Vagina (tissue), 2 donors: Measurements from ENCODE around the gene ZXDB. TPM values are rescaled to one million over a fixed set of nuclear protein-coding genes. Genes with fewer than 3 reads are reported as not detected.
"Not testable (repeated sequence)": the region's sequence is repeated elsewhere in the genome, so short reads cannot be mapped to it uniquely, and the experiment has no call there.

Experiments used
- DNase-seq, 2 donors: peaks; one replicate each; pipeline ENCODE4 v3.0.0-alpha.2; 2017; ENCODE audit errors: extremely low spot score in 2 of 2
- H3K27ac ChIP-seq: fragments of 200-600 bp; sonication (generic); one replicate; pipeline ENCODE4 v1.5.1; 2019
- H3K27me3 ChIP-seq: fragments of 200-600 bp; sonication (generic); one replicate; pipeline ENCODE4 v1.5.1; 2019
- H3K36me3 ChIP-seq, 2 donors: fragments of 200-600 bp; sonication (generic); one replicate each; pipeline ENCODE4 v1.5.1; 2017 to 2019
- H3K4me1 ChIP-seq: fragments of 200-600 bp; sonication (generic); one replicate; pipeline ENCODE4 v1.5.1; 2019
- H3K4me3 ChIP-seq, 2 donors: fragments of 200-600 bp; sonication (generic); 1 replicate in 1 of 2; 2 replicates in 1 of 2; pipeline ENCODE4 v1.5.1; 2016 to 2019
- H3K9me3 ChIP-seq: fragments of 200-600 bp; sonication (generic); one replicate; pipeline ENCODE4 v1.5.1; 2019
- CTCF ChIP-seq, 3 experiments: fragments of 450-650 bp in 2 of 3; fragments of 200-600 bp in 1 of 3; sonication (generic) in 1 of 3; IDR thresholded peaks; one replicate each; pipeline ENCODE4 v1.5.1; 2017 to 2019; ENCODE audit warnings: antibody characterized with exemption in 3 of 3, mild to moderate bottlenecking in 2 of 3, moderate library complexity in 2 of 3
- POLR2A ChIP-seq, 2 donors: fragments of 450-650 bp; IDR thresholded peaks; one replicate each; pipeline ENCODE4 v1.6.1; 2017; ENCODE audit warnings: antibody characterized with exemption in 2 of 2, mild to moderate bottlenecking in 2 of 2, moderate library complexity in 2 of 2
- POLR2AphosphoS5 ChIP-seq, 2 donors: sonication (generic); formaldehyde crosslinking; IDR thresholded peaks; one replicate each; pipeline ENCODE4 v1.9.0; 2017; ENCODE audit warnings: antibody characterized with exemption in 2 of 2, mild to moderate bottlenecking in 2 of 2, low read depth in 1 of 2; ENCODE audit not compliant: insufficient read depth in 1 of 2
- intact Hi-C: fragments of 100-400 bp; cut with DNase I; formaldehyde crosslinking; loops from one replicate; pipeline ENCODE4 v1.15.1; 2023
- total RNA-seq: library from RNA; depleted of rRNA; stranded (reverse); fragments of >200 nt; gene quantifications from one replicate; pipeline ENCODE4 v1.2.3, GENCODE V29; 2016

ZXDB gene
- 9.1 TPM for total RNA-seq

DNA sequence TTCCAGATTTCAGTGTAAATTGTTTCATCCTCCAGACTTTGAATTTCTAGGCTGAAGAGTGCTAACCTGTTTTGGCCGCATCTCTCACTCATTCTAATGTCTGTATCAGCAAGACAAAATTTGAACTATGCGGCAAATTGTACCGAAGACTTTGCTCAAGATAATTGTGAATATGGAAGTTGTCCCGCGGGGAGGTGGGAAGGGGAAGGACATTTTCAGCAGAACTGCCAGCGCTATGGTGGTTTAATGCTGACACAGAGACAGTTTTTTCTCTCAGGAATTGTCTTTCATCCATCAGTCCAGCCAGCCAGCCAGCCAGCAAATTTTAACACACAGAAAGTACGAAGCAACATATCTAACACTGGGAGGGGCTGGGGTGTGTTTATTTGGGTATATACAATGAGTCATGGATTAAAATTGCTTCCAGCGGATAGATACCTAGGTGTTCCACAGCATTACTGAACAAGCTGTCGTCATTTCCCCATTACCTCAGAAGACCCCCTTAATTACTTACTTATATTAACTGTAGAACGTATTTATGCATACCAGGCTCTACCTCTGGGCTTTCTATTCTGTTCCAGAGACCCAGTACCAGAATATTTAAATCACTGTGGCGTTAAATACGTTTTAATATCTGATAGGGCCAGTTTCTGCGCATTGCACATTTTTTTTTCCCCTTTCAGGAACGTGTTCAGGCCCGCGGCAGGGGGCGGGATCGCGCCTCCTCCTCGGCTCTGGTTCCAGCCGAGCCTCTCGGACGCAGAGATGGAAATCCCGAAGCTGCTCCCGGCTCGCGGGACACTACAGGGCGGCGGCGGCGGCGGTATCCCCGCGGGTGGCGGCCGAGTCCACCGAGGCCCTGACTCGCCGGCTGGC lies at the start of gene ZXDB:
Gene ZXDB (plus strand): TSS at position 728 of the 876 bp plus-strand sequence. CDS start 38 bp downstream, at position 766.
- DNase-seq, H3K9me3 ChIP-seq, H3K27me3 ChIP-seq, H3K36me3 ChIP-seq: not testable (repeated sequence)
- intact Hi-C loops, result loop anchor here (10.0 kb wide), 1 partner anchor 323 kb away; the partner anchor contains the start of gene ZXDA
- H3K27ac ChIP-seq, result peak within 1 kb of the TSS; percentile 90
- peaks cover 12% of the 10 kb centered on the region for H3K4me1 ChIP-seq
- H3K4me3 ChIP-seq, result peak within 1 kb of the TSS; percentile 45 to 53

DNA sequence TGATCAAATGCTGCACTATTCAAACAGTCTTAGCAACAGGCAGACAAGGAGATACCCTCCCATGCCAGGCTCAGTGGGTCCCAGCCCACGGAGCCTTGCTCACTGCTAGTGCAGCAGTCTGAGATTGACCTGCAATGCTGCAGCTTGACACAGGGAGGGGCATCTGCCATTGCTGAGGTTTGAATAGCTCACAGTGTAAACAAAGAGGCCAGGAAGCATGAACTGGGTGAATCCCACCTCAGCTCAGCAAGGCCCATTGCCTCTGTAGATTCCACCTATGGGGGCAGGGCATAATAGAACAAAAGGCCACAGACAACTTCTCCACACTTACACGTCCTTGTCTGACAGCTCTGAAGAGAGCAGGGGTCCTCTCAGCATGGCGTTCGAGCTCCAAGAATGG lies 26.6 kb upstream of the ZXDB start:
- DNase-seq, result no peak
- Histone ChIP-seq H3K27ac (no peak overlapping the region), H3K27me3 (no peaks in the 10 kb centered on the region), H3K9me3 (no peaks in the 10 kb centered on the region), H3K36me3 (no peaks in the 10 kb centered on the region), H3K4me3 (no peak overlapping the region), H3K4me1 (no peaks in the 10 kb centered on the region)
- no peak for TF ChIP-seq CTCF (IDR thresholded peaks at IDR 0.05)
- no peak for TF ChIP-seq POLR2A (IDR thresholded peaks at IDR 0.05)
- TF ChIP-seq POLR2AphosphoS5 (IDR thresholded peaks at IDR 0.05; ENCODE audit: insufficient read depth in 1 of 2, low read depth in 1 of 2), result no peak
- intact Hi-C loops, result no loop called here

DNA sequence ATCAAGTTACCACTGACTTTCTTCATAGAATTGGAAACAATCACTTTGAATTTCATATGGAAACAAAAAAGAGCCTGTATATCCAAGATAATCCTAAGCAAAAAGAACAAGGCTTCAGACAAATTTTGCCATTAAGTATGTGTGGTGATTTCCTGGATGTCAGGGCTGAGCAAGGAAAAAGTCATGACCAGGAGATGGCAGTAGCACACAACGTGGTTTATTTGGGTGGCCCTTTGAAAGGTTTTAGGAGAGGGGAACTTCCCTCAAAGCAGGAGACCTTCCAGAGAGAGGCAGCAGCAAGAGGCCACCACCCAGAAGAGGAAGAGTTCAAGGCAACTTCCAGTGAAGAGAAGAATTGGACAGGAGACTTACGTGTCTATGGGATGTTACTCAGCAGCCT lies 18.1 kb upstream of the ZXDB start:
- Histone ChIP-seq H3K4me3 (no peak overlapping the region), H3K27ac (no peak overlapping the region), H3K9me3 (no peaks in the 10 kb centered on the region), H3K27me3 (no peaks in the 10 kb centered on the region), H3K4me1 (no peaks in the 10 kb centered on the region), H3K36me3 (no peaks in the 10 kb centered on the region)
- intact Hi-C loops, result no loop called here
- no peak for TF ChIP-seq POLR2AphosphoS5 (IDR thresholded peaks at IDR 0.05; ENCODE audit: insufficient read depth in 1 of 2, low read depth in 1 of 2)
- peak in 1 of 3 experiments; percentile 22 for TF ChIP-seq CTCF (IDR thresholded peaks at IDR 0.05)
- no peak for TF ChIP-seq POLR2A (IDR thresholded peaks at IDR 0.05)
- DNase-seq, result no peak

- H3K36me3 ChIP-seq, intact Hi-C loops, H3K9me3 ChIP-seq, H3K27ac ChIP-seq, DNase-seq, H3K27me3 ChIP-seq, H3K4me1 ChIP-seq, H3K4me3 ChIP-seq: not testable (repeated sequence)
Measured at GRCh38 chrX:57582948-57583347, 8.9 kb upstream of the ZXDB start.

DNA sequence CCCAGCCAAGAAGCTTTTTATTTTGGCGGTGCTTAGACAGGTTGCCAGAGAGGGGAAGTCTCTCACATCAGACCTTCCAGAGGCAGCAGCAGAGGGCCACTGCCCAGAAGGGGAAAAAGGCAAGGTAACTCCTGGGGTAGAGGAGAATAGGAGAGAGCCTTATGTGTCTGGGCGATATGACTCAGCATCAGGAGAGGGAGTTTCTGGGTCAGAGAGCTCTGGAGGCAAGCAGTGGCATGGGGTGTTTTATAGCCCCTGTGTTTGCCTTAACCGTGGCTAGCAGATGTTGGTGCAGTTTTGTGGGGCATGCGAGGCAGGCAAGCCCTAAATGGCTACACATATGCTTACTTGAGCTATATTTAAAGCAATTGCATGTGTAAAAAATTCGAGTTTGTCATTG lies 8.3 kb upstream of the ZXDB start:
- Histone ChIP-seq H3K27ac (no peak overlapping the region), H3K4me1 (no peaks in the 10 kb centered on the region), H3K9me3 (no peaks in the 10 kb centered on the region), H3K4me3 (no peak overlapping the region), H3K36me3 (no peaks in the 10 kb centered on the region), H3K27me3 (no peaks in the 10 kb centered on the region)
- intact Hi-C loops, result no loop called here
- TF ChIP-seq POLR2A (IDR thresholded peaks at IDR 0.05), result no peak
- TF ChIP-seq CTCF (IDR thresholded peaks at IDR 0.05), result no peak
- no peak for TF ChIP-seq POLR2AphosphoS5 (IDR thresholded peaks at IDR 0.05; ENCODE audit: insufficient read depth in 1 of 2, low read depth in 1 of 2)
- DNase-seq, result no peak

DNA sequence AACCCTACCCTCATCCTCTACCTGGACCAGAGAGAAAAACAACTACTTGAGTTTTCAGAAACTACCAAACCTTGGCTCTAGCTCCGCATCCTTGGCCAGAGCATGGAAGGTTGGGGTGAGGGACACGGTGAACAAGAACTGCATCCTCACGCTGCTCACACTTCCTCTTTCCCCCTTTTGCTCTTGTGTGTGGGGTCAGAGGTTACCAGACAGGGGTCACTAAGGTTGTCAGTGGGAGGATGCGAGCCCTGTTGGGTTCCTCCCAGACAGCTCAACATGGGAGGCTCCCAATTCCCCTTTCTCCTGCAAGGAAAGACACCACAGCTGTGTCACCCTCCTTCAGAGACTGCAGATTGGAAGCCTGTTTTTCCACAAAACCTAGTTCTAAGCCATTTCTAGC lies 5.5 kb upstream of the ZXDB start:
- no peak overlapping the region for H3K27ac ChIP-seq
- no peak for DNase-seq
- no peaks in the 10 kb centered on the region for H3K4me1 ChIP-seq
- TF ChIP-seq POLR2AphosphoS5 (IDR thresholded peaks at IDR 0.05; ENCODE audit: insufficient read depth in 1 of 2, low read depth in 1 of 2) (no peak), CTCF (IDR thresholded peaks at IDR 0.05) (no peak), POLR2A (IDR thresholded peaks at IDR 0.05) (no peak)
- H3K9me3 ChIP-seq, result no peaks in the 10 kb centered on the region
- intact Hi-C loops, result no loop called here
- no peak overlapping the region for H3K4me3 ChIP-seq
- no peaks in the 10 kb centered on the region for H3K36me3 ChIP-seq
- no peaks in the 10 kb centered on the region for H3K27me3 ChIP-seq
